Measurements from ENCODE around the gene G6PC2. TPM values are rescaled to one million over a fixed set of nuclear protein-coding genes. Genes with fewer than 3 reads are reported as not detected.

The G6PC2 gene
- total RNA-seq, 4 donors from 2014 or later: 0.59 TPM; not detected in 3

GRCh38 chr2:168956392-168956791, 55.3 kb downstream of the G6PC2 start:
- Histone ChIP-seq H3K27me3 (no peaks in the 10 kb centered on the region), H3K27ac (no peak overlapping the region), H3K4me1 (no peaks in the 10 kb centered on the region), H3K9me3 (no peaks in the 10 kb centered on the region), H3K36me3 (no peaks in the 10 kb centered on the region), H3K4me3 (no peak overlapping the region)
- TF ChIP-seq CTCF (IDR thresholded peaks at IDR 0.05) (no peak), POLR2AphosphoS5 (IDR thresholded peaks at IDR 0.05) (no peak), POLR2A (IDR thresholded peaks at IDR 0.05) (no peak), EP300 (IDR thresholded peaks at IDR 0.05) (no peak)
- WGBS, 2 donors (ENCODE audit: low coverage in 1 of 2): 93% methylated on average over 2 of the region's 2 CpGs; no CpG with 5 or more reads in 1 of the 2 donors
- ATAC-seq: no peak

Other genes starting within 250 kb of the G6PC2 start
- 10 to 100 TPM; 12.5 to 22.5 (median 16.1) TPM for gene NOSTRIN, start 98.7 kb upstream of the G6PC2 start, total RNA-seq
- not detected for gene SPC25, start 10.9 kb upstream of the G6PC2 start, total RNA-seq
- gene ABCB11, start 130.0 kb downstream of the G6PC2 start, total RNA-seq: under 1 TPM in 1 of 4 donors, not detected in 3; 0.13 TPM
- under 1 TPM in 3 of 4 donors, not detected in 1; 0.15 to 0.58 (median 0.31) TPM for gene DHRS9, start 168.3 kb downstream of the G6PC2 start, total RNA-seq

Data from gastroesophageal sphincter (tissue), 4 donors.